ENCODE measurements around the gene APC2.

DNA sequence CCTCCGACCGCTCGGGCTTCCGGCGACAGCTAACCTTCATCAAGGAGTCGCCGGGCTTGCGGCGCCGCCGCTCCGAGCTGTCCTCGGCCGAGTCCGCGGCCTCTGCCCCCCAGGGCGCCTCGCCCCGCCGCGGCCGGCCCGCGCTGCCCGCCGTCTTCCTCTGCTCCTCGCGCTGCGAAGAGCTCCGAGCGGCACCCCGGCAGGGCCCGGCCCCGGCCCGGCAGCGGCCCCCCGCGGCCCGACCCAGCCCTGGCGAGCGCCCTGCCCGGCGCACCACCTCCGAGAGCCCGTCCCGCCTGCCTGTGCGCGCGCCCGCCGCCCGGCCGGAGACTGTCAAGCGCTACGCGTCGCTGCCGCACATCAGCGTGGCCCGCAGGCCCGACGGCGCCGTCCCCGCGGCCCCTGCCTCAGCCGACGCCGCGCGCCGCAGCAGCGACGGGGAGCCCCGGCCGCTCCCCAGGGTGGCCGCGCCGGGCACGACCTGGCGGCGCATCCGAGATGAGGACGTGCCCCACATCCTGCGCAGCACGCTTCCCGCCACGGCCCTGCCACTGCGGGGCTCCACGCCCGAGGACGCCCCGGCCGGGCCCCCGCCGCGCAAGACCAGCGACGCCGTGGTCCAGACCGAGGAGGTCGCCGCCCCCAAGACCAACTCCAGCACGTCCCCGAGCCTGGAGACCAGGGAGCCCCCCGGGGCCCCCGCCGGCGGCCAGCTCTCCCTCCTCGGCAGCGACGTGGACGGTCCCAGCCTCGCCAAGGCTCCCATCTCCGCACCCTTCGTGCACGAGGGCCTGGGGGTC, 19.5 kb downstream of the APC2 start:
- TF ChIP-seq, protein P1, sequence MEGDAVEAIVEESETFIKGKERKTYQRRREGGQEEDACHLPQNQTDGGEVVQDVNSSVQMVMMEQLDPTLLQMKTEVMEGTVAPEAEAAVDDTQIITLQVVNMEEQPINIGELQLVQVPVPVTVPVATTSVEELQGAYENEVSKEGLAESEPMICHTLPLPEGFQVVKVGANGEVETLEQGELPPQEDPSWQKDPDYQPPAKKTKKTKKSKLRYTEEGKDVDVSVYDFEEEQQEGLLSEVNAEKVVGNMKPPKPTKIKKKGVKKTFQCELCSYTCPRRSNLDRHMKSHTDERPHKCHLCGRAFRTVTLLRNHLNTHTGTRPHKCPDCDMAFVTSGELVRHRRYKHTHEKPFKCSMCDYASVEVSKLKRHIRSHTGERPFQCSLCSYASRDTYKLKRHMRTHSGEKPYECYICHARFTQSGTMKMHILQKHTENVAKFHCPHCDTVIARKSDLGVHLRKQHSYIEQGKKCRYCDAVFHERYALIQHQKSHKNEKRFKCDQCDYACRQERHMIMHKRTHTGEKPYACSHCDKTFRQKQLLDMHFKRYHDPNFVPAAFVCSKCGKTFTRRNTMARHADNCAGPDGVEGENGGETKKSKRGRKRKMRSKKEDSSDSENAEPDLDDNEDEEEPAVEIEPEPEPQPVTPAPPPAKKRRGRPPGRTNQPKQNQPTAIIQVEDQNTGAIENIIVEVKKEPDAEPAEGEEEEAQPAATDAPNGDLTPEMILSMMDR (IDR thresholded peaks at IDR 0.05) = no peak
- TF ChIP-seq NFYB (CRISPR knock-in tag; conservative IDR thresholded peaks at IDR 0.05; ENCODE audit: low read depth) (no peak), CBFB (CRISPR knock-in tag; IDR thresholded peaks at IDR 0.05; ENCODE audit: low read depth) (no peak), MAX (CRISPR knock-in tag; IDR thresholded peaks at IDR 0.05) (no peak), PRDM15 (CRISPR knock-in tag; IDR thresholded peaks at IDR 0.05) (no peak), ZNF416 (CRISPR knock-in tag; IDR thresholded peaks at IDR 0.05) (no peak), NR1H2 (CRISPR knock-in tag; IDR thresholded peaks at IDR 0.05) (no peak), ESRRA (CRISPR knock-in tag; IDR thresholded peaks at IDR 0.05; ENCODE audit: borderline replicate concordance) (no peak), ZNF121 (CRISPR knock-in tag; IDR thresholded peaks at IDR 0.05) (no peak), HMGXB4 (CRISPR knock-in tag; IDR thresholded peaks at IDR 0.05) (no peak), ATF2 (CRISPR knock-in tag; IDR thresholded peaks at IDR 0.05; ENCODE audit: borderline replicate concordance, low read depth) (no peak)

Data from WTC11 (cell line).